Measurements from ENCODE around the gene SLC22A16.

The SLC22A16 gene

GRCh38 chr6:110399219-110400071, 77.0 kb downstream of the SLC22A16 start:
- DNase-seq = peak; percentile 73

- DNase-seq = no peak
These were observed 77.6 kb downstream of the SLC22A16 start for GRCh38 chr6:110398778-110399177.

GRCh38 chr6:110395221-110395620, 81.2 kb downstream of the SLC22A16 start:
- no peak for DNase-seq

- no peak for DNase-seq
These were observed 82.0 kb downstream of the SLC22A16 start for GRCh38 chr6:110394409-110394808.

- DNase-seq = no peak
These were observed 83.7 kb downstream of the SLC22A16 start for GRCh38 chr6:110392727-110393126.

GRCh38 chr6:110390404-110390803, 86.0 kb downstream of the SLC22A16 start:
- no peak for DNase-seq

GRCh38 chr6:110389689-110390382, 86.6 kb downstream of the SLC22A16 start:
- no peak for DNase-seq

- no peak for DNase-seq
These were observed 88.4 kb downstream of the SLC22A16 start for GRCh38 chr6:110387986-110388385.

GRCh38 chr6:110385458-110385863, 91.0 kb downstream of the SLC22A16 start:
- DNase-seq = no peak

GRCh38 chr6:110378552-110378951, 97.9 kb downstream of the SLC22A16 start:
- DNase-seq = no peak

Measured in retina (tissue), 1 donor.